ENCODE measurements around the gene TTF2.
"Not testable (repeated sequence)": the region's sequence is repeated elsewhere in the genome, so short reads cannot be mapped to it uniquely, and the experiment has no call there.

The TTF2 gene

DNA sequence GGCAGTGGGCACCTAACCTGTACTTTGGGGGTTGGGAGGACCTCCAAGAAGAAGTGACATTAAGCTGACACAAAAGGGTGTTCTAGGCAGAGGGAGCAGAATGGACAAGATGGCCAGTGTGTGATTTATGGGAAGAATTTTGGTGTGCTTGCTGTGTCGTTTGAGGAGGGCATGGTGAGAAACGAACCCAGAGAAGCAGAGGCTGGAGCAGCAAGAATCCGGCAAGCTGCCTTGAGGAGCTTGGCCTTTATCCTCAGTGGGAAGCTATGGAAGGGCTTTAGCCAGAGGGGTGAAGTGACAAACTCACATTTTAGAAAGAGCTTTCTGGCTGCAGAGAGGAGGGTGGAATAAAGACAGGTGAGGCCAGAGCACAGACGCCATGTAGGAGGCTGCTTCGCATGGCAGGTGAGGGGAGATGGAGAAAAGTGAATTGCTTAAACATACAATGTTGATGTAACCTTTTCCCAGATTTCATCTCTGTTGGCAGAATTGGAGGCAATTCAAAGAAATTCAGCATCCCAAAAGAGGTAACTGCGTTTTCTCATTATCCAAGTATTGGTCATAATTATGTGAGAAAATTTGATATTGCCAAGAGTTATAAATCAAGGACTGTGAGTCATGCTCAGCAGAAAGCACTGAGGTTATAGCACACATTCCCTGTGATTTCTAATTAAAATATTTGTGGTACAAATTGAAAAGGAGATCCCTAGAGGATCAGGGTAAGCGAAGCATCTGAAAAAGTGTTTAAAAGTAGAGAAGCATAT is 34.9 kb downstream of the TTF2 start:
- no peak for DNase-seq

DNA sequence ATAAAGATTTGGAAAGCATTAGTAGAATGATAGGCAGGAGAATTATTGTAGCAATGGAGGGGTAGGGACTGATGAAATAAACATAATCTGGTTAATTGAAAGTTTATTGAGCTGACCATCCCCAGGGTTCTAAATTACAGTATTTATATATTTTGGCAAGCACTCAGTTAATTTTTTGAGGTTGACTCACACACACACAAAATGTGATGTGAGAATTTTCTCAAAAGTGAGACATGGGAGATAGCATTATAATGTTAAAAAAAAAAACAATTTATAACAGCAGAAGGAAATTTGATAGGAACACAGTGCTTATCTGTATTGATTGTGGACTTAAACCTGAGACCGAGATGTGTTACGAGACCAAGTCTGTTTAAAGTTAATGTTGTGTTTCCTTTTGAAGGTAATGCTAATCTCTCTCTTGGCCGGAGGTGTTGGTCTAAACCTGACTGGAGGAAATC is 36.9 kb downstream of the TTF2 start:
- no peak for DNase-seq

DNA sequence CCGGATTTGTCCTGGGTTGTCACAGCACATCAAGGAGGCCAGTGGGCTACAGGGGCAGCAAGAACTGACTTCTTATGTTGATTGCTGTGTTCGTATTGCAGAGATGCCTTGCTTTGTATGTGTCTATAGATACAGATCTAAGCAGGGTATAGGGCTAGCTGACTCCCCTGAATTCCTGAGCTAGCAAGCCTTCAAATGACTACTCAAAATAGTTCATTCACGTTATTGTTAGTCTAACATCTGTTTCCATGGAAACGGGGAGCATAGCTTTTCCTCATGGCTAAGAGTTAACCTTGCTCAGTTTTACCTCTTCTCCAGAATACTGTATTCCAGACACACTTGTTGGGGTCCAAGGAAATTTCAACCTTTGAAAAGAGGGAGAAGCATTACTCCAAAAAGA is 37.3 kb downstream of the TTF2 start:
- no peak for DNase-seq

GRCh38 chr1:117098287-117098890 is 38.3 kb downstream of the TTF2 start:
- DNase-seq, result no peak

DNA sequence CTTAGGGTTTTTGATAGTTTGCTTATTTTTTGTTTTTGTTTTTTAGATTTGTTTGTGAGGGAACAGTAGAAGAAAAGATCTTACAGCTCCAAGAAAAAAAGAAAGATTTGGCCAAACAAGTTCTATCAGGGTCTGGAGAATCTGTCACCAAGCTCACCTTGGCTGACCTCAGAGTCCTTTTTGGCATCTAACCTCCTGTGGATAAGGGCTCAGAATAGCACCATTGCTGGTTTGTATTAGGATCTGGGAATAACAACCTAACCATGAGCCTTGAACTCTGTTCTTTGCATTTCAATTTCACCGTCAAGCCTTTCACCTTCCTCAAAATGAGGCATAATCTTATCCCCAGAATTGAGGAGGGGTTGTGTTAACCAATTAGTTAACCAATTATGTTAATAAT is 41.2 kb downstream of the TTF2 start:
- no peak for DNase-seq

GRCh38 chr1:117101858-117102257 is 41.7 kb downstream of the TTF2 start:
- DNase-seq, result not testable (repeated sequence)

- DNase-seq, result no peak
Observed at GRCh38 chr1:117104986-117105385, 44.9 kb downstream of the TTF2 start.

DNA sequence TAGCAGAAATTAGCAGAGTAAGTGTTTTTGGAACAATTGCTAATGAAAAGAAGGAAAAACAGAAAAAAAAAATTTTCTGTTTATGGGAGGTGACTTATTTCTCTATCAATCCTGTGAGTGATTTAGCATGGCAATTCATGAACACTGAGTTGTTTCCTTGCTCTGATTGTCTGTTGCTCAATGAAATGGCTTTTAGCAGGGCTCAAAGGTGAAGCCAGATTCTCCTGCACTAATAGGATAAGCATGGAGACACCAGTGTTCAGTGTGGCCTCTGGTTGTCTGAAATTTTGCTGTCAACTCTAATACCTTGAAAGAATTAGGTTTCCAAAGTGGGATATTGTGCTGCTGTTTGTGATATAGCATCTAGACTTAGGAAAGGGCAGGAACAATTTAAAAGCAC is 45.6 kb downstream of the TTF2 start:
- no peak for DNase-seq

DNA sequence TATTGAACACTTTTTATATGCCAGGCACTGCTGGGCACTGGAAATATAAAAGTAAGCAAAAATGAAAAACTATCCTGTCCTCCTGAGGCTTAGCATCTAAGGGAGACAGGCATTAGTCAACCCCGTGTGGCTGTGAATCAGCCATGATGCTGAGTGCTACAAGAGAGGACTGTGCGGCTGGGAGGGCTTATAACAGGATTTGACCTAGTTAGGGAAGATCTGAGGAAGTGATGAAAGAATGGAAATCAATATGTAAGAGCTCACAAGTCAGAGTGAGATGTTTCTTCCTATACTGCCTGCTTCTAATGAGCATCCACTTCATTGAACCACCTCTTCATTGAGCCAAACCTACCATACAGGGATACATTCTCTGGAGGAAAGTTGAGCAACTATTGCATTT is 46.4 kb downstream of the TTF2 start:
- no peak for DNase-seq

DNA sequence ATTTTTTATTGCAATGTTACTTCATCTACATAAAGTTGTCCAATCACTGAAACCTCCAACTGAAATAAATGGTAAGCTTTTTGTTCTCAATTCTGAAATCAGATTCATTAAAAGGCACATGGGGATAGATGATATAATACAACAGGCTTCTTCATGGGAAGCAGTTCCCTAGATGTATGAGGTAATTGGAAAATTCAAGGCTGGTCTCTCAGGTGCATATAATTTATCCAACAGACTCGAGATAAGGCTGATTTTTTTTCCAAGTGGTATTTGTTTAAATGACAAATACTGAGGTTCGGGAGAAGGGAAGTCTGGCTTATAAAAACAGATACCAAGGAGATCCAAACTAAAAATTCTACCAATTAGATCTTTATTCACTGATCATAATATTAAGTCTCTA is 47.2 kb downstream of the TTF2 start:
- no peak for DNase-seq

- DNase-seq, result no peak
Observed at GRCh38 chr1:117110774-117111173, 50.6 kb downstream of the TTF2 start.

DNA sequence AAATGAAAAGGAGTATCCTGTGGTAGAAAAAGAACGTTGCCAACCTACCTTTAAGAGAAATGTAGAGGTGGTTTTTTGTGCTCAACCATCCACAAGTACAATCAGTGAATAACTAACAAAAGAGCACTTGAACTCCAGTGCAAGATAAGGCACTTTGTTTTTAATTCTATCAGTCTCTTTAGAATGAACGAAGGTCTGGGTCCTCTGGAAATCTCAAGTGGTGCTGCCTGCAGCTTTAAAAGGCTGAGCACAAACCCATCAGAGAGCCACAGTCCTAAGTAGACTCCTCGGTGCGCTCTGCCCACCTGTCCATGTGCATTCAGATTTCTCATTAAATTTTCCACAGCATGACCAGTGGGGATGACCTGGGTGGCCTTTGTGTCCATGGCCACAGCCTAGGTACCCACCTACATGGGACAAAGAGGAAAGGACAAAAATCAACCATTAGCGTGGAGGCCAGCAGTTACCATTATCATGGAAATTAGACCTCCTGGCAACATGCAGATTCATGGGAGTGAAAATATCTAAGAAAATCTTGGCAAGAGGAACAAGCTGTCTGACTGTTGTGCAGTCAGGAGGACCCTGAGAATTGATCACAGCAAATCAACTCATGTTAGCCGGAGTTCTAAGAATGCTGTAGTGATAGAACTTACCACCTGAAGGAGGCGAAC is 52.1 kb downstream of the TTF2 start:
- DNase-seq, result no peak

DNA sequence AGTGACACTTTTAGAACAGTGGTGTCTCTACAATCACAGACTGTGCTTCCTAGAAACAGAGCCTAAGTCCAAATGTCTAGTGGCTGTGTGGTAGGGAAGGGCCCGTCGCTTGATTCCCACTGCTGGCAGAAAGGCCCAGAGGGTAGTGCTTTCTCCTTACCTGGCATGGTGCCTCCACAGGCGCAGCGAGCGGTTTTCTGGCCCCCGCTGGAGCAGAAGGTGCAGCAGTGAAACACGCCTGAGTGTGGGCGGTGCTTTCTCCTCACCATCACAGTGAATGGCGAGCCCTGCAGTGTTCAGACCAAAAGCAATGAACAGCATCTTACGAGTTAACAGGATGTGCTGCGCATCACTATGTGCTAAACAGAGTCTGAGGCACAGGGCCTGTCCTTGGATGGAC is 53.1 kb downstream of the TTF2 start:
- no peak for DNase-seq

DNA sequence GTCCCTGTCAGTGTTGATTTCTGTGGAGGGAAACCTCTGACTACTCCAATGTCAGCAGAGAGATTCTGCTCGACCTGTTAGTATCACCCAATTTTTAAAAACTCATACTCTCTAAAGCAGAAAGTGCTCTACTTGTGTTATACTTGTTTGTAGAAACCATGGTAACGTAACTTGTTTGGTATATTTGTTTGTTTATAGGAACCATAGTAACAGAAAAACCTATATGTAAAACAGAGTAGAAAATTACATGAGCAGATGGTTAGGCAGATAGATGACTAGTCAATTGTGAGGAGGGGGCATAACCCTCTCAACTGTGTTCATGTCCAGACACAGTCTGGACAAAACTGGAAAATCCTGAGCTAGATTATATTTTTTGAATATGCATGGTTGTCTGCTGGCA is 54.8 kb downstream of the TTF2 start:
- no peak for DNase-seq

DNA sequence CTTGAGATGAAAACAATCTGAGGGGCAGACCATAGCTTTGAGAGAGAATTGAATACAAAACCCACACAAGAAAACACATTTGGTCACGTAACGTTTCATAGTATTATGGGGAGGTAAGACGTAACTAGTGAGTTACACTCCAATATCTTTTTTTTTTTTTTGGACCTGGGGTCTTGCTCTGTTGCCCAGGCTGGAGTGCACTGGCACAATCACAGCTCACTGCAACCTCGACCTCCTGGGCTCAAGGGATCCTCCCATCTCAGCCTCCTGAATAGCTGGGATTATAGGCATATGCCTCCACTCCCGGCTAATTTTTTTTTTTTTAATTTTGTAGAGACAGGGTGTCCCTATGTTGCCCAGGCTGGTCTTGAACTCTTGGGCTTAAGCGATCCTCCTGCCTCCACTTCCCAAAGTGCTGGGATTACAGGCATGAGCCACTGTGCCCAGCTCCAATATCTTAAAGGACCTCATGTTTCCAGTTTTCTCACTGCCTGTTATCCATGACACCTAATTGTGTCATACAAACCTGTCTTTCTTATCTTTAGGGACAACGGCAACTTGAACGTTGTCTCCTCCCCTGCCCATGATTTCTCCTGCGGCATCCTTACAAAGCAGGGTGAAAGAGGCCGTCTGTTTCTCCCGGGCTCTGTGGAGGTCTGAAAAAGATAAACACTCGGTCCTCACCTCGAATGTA is 56.1 kb downstream of the TTF2 start:
- DNase-seq, result no peak

DNA sequence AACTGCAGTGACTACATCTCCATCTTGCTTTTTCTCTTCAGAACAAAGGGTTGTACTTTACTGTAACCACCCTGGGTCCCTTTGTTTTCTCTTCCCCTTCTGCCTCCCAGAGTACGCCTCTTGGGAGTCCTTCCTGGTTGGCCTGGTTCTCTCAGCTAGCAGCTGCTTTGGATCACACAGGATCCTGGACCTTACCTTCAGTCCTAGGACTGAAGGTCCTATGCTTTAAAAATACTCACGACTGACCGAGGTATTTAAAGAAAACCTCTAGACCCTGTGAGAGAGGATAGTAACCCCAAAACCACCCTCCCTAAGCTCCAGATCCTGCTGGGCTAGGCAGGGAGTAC is 56.6 kb downstream of the TTF2 start:
- DNase-seq, result no peak

DNA sequence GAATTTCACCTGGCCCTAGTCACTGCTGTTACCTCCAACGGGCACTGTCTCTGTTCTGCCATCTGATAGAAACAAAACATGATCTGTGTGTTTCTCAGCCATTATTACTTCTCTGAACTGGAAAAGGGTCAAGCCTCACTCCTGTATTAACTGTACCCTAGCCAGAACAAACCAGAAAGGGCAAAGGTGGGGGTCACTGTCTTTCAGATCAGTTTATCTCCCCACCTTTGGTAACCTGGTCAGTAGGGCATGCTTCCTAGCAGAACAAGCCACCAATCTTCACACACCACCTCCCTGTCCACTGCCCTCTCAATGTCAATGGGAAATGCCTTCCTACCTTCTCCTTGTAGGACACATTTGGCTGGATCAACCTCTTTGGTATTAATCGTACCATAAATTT is 57.6 kb downstream of the TTF2 start:
- no peak for DNase-seq

DNA sequence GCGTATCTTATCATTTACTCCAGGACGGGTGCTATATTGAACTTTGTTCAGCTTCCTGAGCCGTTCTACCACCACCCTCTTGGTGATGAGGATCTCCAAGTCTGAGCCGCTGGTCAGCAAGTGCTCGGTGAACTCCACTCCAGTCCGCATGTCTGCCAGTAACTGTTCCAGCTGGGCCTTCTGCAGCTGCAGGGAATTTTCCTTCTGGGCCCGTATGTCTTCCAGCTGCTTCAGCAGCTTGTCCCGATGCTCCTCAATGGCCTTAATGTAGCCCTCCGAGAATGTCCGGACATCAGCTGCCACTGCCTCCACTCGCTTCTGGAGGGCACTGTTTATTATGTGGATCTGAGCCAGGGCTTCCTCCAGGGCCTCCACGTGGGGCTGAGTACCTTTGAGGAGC is 58.0 kb downstream of the TTF2 start:
- DNase-seq, result no peak

DNA sequence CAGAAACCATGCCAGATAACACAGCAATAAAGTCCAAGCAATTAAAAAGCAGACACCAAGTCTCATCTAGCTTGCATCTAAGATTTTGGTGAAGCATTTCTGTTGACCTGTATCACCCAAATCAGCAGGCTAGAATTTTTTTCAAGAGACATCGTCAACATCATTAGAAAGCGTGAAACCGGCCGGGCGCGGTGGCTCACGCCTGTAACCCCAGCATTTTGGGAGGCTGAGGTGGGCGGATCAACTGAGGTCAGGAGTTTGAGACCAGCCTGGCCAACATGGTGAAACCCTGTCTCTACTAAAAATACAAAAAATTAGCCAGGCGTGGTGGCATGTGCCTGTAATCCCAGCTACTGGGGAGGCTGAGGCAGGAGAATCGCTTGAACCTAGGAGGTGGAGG is 59.0 kb downstream of the TTF2 start:
- DNase-seq, result not testable (repeated sequence)

DNA sequence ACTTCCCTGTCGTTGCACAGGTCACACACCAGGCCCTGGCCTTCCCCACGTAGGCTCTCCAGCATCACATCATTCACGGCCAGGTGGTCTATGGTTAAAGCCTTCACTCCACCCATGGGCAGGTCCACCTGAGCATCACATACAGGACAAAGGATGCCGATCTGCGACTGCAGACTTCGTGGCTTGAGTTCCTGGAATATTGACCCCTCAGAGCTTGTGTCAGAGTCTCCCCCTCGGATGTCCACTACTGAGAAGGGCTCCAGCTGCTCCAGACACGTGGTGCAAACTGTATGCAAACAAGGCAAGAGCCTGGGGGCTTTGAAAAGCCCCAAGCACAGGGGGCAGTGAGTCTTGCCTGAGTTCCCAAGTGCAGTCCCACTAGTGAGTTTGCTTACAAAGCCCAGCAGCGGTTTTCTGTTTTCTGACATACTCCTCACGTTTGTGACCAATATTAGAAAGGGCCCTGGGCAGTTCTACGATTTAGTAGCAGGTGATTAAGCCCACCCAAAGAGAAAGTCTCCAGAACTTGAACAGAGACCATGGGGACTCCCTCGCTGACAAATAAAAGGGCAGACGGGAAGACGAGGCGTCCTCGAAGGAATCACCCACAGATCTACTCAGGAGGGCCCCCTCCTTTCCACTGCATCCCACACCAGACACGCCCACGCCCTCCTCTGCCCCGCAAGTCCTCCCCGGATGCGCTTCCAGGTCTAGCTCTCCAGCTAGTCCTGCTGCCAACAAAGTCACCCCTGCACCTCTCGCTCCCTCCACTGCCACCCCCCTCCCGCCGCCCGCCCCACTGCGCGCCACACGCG is 60.9 kb downstream of the TTF2 start:
- no peak for DNase-seq

- DNase-seq, result peak; percentile 82
Observed at GRCh38 chr1:117121589-117122329, 61.6 kb downstream of the TTF2 start, which contains the start of gene TRIM45. Gene TRIM45 (minus strand): TSS chr1:117121749. CDS start chr1:117121201, 548 bp downstream.

Data from activated naive CD4-positive, alpha-beta T cell treated with anti-CD3 and anti-CD28 coated beads, Interleukin-2, amount 50 U/mL, for 16 hours (primary cell).